K562 (cell line): ENCODE data around the gene DOP1B. TPM values are rescaled to one million over a fixed set of nuclear protein-coding genes. Genes with fewer than 3 reads are reported as not detected.

ENCODE experiments used
- ARID3B ChIP-seq: fragments of 250-450 bp; sonication (Bioruptor Pico); IDR thresholded peaks from 2 replicates; pipeline ENCODE4 v1.4.0; 2020; ENCODE audit warnings: borderline replicate concordance
- BHLHE40 ChIP-seq: IDR thresholded peaks from 2 replicates; pipeline ENCODE4 v1.6.1; 2011; ENCODE audit warnings: low read length, improper control_type of control experiment
- CTCFL ChIP-seq: IDR thresholded peaks from 2 replicates; pipeline ENCODE4 v1.6.1; 2011; ENCODE audit warnings: borderline replicate concordance, low read depth, mild to moderate bottlenecking, moderate library complexity, low read length; ENCODE audit not compliant: insufficient read depth, poor library complexity, severe bottlenecking
- DACH1 ChIP-seq: fragments of 450-650 bp; IDR thresholded peaks from 2 replicates; pipeline ENCODE4 v1.6.1; 2018; ENCODE audit not compliant: partially characterized antibody
- E2F1 ChIP-seq: sonication (generic); formaldehyde crosslinking; IDR thresholded peaks from 2 replicates; pipeline ENCODE4 v1.8.1; 2023; ENCODE audit warnings: mild to moderate bottlenecking, missing genetic modification reagents, moderate library complexity
- GTF2F1 ChIP-seq: IDR thresholded peaks from 2 replicates; pipeline ENCODE4 v1.6.1; 2011; ENCODE audit warnings: low read depth, low read length, improper control_type of control experiment
- HDAC1 ChIP-seq, 2 experiments: fragments of 450-650 bp; IDR thresholded peaks; 2 replicates each; pipeline ENCODE4 v1.6.1; 2016 to 2017; ENCODE audit warnings: inconsistent platforms in 1 of 2, mild to moderate bottlenecking in 1 of 2, moderate library complexity in 1 of 2
- HDAC6 ChIP-seq: IDR thresholded peaks from 2 replicates; pipeline ENCODE4 v1.6.1; 2012; ENCODE audit warnings: low read depth, mild to moderate bottlenecking, control low read depth, inconsistent platforms, low read length, moderate library complexity
- KLF10 ChIP-seq: fragments of 250-450 bp; sonication (Bioruptor Pico); IDR thresholded peaks from 2 replicates; pipeline ENCODE4 v1.6.1; 2021; ENCODE audit warnings: matching md5 sums
- MNT ChIP-seq, 2 experiments: fragments of 450-650 bp; conservative IDR thresholded peaks; 2 replicates each; pipeline ENCODE4 v1.6.1; 2017; ENCODE audit warnings: mild to moderate bottlenecking in 2 of 2, moderate library complexity in 2 of 2
- NR2C1 ChIP-seq, 2 experiments: fragments of 450-650 bp; IDR thresholded peaks; 2 replicates each; pipeline ENCODE4 v1.6.1; 2017; ENCODE audit warnings: mild to moderate bottlenecking in 2 of 2, antibody characterized with exemption in 1 of 2, inconsistent platforms in 1 of 2, missing compliant biosample characterization in 1 of 2, missing genetic modification characterization in 1 of 2
- RBM25 ChIP-seq: fragments of 200-400 bp; formaldehyde crosslinking; IDR thresholded peaks from 2 replicates; pipeline ENCODE4 v1.6.1; 2018; ENCODE audit warnings: low read length, low read depth, moderate library complexity; ENCODE audit not compliant: severe bottlenecking
- RFX1 ChIP-seq: fragments of 450-650 bp; IDR thresholded peaks from 2 replicates; pipeline ENCODE4 v1.6.1; 2016; ENCODE audit warnings: mild to moderate bottlenecking, moderate library complexity
- TAL1 ChIP-seq: fragments of 450-650 bp; IDR thresholded peaks from 2 replicates; pipeline ENCODE4 v1.6.1; 2016; ENCODE audit warnings: mild to moderate bottlenecking
- U2AF1 ChIP-seq: fragments of 200-400 bp; formaldehyde crosslinking; optimal IDR thresholded peaks from 2 replicates; pipeline ENCODE3; 2017; ENCODE audit warnings: mild to moderate bottlenecking, low read depth, low read length, moderate library complexity
- UBTF ChIP-seq, 2 experiments: IDR thresholded peaks; 2 replicates each; pipeline ENCODE4 v1.6.1; 2012; ENCODE audit warnings: improper control_type of control experiment in 2 of 2, low read depth in 2 of 2, low read length in 2 of 2, borderline replicate concordance in 1 of 2
- ZNF695 ChIP-seq: fragments of 450-650 bp; formaldehyde crosslinking; IDR thresholded peaks from 2 replicates; pipeline ENCODE4 v1.4.0; 2020; ENCODE audit warnings: mild to moderate bottlenecking, moderate library complexity
- polyA plus RNA-seq, 8 experiments: library from polyadenylated mRNA; depleted of rRNA in 4 of 8; stranded (reverse) in 5 of 8; unstranded in 3 of 8; fragments of >200 nt; fragmentation: Nextera tagmentation in 2 of 8; fragmentation: Illumina TruSeq in 1 of 8; extraction: Ambion mirVana in 2 of 8; extraction: Trizol in 1 of 8; gene quantifications; 2 replicates each; pipeline versions ENCODE4 v1.2.1 to v1.2.3, GENCODE V29; 2011 to 2014; ENCODE audit warnings: inconsistent platforms in 1 of 8, missing spikeins in 1 of 8
- total RNA-seq, 7 experiments: library from RNA; depleted of rRNA in 6 of 7; stranded (reverse); fragments of >200 nt in 6 of 7; fragmentation: Illumina TruSeq in 2 of 7; extraction: Trizol in 2 of 7; gene quantifications; 2 replicates each; pipeline versions ENCODE4 v1.2.1 to v1.2.3, GENCODE V29; 2011 to 2021; ENCODE audit warnings: low replicate concordance in 1 of 7

DOP1B gene
- total and polyA plus RNA-seq, 9 of the 15 experiments (the other 6 are each of a cell fraction or from before 2014, with no cell fraction given), result 0.04 to 2.2 (median 0.68) TPM

- TF ChIP-seq ARID3B (no peak), RFX1 (no peak), E2F1 (CRISPR knock-in tag) (no peak), CTCFL (no peak), HDAC1 (IDR thresholded peaks at IDR 0.05) (peak in 1 of 2 experiments; percentile 20; a peak in 1 of 4 replicates), RBM25 (peak; percentile 45), U2AF1 (peak; percentile 56), TAL1 (no peak), DACH1 (no peak), UBTF (IDR thresholded peaks at IDR 0.05; ENCODE audit: borderline replicate concordance in 1 of 2, low read depth in 2 of 2, low read length in 2 of 2) (peak; percentile 73 to 91; a peak in 2 of 4 replicates), MNT (conservative IDR thresholded peaks at IDR 0.05) (no peak; a peak in 1 of 4 replicates), ZNF695 (CRISPR knock-in tag) (no peak), NR2C1 (IDR thresholded peaks at IDR 0.05) (no peak), NR2C1 (tag; IDR thresholded peaks at IDR 0.05) (no peak), BHLHE40 (peak; percentile 79), GTF2F1 (no peak), HDAC6 (no peak), KLF10 (CRISPR knock-in tag) (no peak)
These were observed at the start of gene DOP1B (continued) for GRCh38 chr21:36156815-36157670.
